ENCODE data around the gene MAP1LC3C.

GRCh38 chr1:241997401-241997998 lies 1.4 kb downstream of the MAP1LC3C start:
- no peak for TF ChIP-seq EP300 (IDR thresholded peaks at IDR 0.05; ENCODE audit: low read depth)
- no peak for TF ChIP-seq CTCF (IDR thresholded peaks at IDR 0.05)
- no peak for TF ChIP-seq POLR2AphosphoS5 (IDR thresholded peaks at IDR 0.05)
- no peak for TF ChIP-seq POLR2A (IDR thresholded peaks at IDR 0.05)

All from transverse colon (tissue), 4 donors.